SKM-1 treated with dmso at 0.1 percent for 144 hours (cell line): ENCODE results near the gene TBC1D28.
"Not testable (repeated sequence)": the region's sequence is repeated elsewhere in the genome, so short reads cannot be mapped to it uniquely, and the experiment has no call there.

Experiments
- DNase-seq: peaks from one replicate; lab custom pipeline; 2025; ENCODE audit not compliant: unreplicated experiment; lab: John Stamatoyannopoulos, UW

TBC1D28 gene

GRCh38 chr17:18644291-18644690 lies at the start of gene TBC1D28:
Gene TBC1D28 (minus strand): TSS chr17:18644391. CDS start chr17:18641352, 3,039 bp downstream.
- DNase-seq: not testable (repeated sequence)

DNA sequence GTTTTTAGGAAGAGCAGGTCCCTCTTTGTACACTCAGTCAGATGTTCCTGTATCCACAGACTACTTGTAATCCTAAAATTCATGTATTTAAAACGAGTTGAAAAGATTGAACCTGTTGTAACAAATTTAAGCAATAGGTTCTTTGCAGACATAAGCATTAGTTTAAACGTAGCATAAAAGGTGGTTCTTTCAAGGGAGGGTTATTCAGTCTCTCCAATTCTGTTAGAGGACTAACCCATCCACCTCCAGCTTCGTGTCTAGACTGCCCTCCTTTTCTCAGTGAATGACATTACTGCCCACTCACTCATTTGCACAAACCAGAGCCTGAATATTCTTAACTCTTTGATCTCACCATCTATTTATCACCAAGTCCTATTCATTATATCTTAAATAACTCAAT lies 38.5 kb upstream of the TBC1D28 start:
- DNase-seq: not testable (repeated sequence)

DNA sequence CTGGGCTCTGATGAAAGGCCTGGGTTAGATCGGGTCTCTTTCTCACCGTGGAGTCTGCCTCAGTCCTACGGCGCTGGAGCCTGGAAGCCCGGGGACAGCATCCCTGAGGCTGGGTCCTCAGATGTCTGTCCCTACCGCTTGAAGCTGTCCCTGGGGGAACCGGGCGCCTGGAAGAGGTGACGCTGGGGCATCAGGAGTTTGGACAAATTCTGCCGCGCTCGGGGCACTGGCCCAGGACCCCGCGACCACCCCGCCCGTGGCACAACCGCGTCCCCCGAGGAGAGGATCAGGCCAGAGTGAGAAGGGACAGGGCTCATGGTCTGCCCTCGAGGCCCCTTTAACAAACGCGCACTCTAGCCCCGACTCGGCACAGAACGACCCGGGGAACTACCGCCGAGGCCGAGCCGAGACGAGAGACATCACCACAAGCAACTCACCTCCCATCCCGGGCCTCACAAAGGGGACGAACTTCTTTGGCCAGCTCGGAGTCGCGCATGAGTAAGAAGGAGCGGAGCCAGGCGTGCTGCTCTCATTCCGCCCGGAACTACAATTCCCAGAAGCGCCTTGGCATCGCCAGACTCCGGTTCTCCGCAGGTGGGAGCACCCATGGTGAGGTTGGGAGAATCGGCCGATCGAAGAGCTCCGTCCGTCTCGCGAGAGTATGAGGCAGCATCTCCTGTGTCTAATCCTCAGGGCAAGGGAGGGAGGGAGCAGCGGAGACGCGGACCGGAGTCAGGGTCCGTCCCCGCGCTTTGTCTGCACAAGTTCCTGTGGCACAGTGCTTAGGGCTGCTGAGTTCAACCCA lies 37.8 kb upstream of the TBC1D28 start, which contains the start of gene FOXO3B:
FOXO3B (minus strand) TSS at position 548 of the 805 bp plus-strand sequence. CDS start 663 bp downstream, outside the sequence.
- DNase-seq: peak; percentile 87

GRCh38 chr17:18677381-18677780 lies 33.2 kb upstream of the TBC1D28 start:
- DNase-seq: not testable (repeated sequence)

DNA sequence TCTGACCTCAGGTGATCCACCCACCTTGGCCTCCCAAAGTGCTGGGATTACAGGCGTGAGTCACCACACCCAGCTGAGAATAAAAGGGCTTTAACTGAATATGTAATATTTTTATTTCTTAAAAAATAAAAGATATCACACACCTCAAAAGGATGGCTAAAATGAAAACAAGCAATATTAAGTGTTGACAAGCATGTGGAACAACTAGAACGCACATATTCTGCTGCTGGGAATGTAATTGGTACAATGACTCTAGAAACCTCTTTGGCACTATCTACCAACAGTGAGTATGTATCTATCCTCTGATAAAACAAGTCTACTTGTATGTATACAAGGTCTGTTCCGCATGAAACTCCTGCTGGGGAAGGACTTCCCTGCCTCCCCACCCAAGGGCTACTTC lies 32.7 kb upstream of the TBC1D28 start:
- not testable (repeated sequence) for DNase-seq

DNA sequence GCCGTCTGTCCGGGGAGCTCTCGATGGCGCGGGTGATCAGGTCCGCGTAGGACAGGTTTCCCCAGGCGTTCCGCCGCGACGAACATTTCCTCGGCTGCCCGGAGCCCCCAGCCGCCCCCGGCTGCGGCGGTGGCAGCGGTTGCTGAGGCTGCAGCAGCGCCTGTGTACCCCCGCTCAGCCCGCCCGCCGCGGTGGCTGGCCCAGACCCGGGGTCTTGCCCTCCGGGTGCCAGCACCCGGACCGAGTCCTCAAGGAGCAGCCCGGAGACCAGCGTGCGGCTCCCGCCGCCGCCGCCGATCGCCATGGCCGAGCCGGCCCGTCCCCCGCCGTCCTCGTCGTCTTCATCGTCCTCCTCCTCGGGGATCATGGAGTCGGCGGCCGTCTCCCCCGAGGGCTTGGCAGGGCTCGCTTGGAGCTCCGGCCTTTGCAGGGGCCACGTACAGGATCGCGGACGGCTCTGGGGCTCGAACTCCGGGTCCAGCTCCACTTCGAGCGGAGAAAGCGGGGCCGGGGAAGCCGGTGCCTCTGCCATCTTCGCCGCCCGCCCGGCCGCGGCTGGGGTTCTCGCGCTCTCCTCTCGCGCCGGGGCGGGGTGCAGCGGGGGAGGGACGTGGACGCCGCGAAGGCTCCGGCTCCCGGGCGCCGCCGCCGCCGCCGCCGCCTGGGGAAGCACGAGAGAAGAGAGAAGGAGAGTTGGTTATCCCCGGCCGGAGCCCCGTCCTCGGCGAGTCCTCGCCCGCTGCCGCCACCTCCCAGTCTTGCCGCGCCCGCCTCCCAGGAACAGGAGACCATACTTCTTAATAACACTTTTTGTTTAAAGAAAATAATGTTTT lies 28.4 kb upstream of the TBC1D28 start:
- not testable (repeated sequence) for DNase-seq

DNA sequence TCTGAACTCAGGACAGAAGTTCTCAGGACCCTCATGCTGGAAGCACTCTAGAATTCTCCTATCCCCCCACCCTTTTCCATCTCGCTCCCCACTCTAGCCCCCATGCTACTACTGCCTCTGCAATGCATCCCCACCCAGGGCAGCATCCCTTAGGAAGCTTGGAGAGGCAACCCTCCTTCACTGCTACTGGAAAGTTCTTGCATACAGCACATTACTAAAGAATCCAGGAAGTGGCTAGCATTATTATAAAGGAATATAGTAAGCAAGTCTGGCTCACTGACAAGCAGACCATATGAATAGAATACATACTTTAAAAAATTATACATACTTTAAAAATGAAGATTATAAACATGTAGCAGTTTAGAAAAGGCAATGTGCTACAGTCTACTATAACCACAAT lies 24.4 kb upstream of the TBC1D28 start:
- not testable (repeated sequence) for DNase-seq

- DNase-seq: not testable (repeated sequence)
Observed at GRCh38 chr17:18667535-18667934, 23.3 kb upstream of the TBC1D28 start.

- DNase-seq: not testable (repeated sequence)
Observed at GRCh38 chr17:18666326-18666725, 22.1 kb upstream of the TBC1D28 start.

- not testable (repeated sequence) for DNase-seq
Observed at GRCh38 chr17:18661924-18662624, 17.9 kb upstream of the TBC1D28 start.

GRCh38 chr17:18650094-18650493 lies 5.9 kb upstream of the TBC1D28 start:
- not testable (repeated sequence) for DNase-seq

DNA sequence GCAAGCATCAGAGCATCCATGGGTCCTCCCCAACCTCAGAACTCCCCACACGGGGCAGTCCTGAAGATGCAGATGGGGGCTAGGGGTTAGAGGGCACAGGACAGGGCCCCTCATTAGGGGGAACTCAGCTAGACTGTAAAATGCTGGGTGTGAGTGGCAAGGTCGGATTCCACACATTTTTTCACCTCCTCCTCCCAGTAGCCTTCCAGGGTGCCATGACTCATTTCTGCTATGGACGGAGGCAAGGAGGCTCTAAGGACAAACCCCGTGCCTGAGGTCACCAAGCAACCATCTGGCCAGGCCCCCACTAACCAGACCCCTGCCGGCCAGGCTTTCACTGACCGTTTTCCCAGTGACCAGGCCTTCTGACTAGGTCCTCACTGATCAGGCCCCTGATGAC lies 1.1 kb downstream of the TBC1D28 start:
- DNase-seq: not testable (repeated sequence)

DNA sequence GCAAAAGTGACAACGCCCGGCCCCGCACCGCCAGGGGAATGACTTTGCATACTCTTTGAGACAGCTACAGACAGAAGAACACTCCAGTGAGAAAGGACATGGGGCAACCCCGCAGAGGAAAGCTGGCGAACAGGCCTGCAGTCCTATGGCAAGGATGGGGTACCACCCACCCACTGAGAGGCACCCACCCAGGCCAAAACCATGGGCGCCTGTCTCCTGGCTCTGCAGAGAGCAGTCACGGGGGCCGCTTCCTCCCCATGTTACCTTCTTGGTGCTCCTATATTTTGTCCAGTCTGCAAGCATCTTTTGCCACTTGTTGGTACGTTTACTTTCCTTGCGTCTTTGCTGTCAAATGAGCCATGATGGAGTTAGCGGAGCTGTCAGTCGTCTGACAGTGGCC lies 5.8 kb downstream of the TBC1D28 start:
- not testable (repeated sequence) for DNase-seq

DNA sequence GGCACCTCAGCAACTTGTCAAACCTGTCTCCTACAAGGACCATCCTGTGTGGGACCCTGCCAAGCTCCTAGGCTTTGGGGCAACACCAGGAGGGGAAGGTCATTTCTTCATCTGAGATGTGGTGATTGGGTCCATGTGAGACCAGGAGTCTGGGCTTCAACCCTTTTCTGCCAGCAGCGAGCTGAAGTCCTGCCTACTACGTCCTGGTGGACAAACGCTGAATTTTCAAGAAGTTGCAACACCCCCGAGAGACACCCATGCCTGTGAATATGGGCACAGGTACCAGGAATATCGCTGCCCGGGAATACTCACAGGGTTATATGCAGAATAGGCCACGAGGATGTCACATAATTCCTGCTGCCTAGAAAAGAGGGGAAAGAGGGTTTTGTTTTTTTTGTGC lies 8.0 kb downstream of the TBC1D28 start:
- not testable (repeated sequence) for DNase-seq

DNA sequence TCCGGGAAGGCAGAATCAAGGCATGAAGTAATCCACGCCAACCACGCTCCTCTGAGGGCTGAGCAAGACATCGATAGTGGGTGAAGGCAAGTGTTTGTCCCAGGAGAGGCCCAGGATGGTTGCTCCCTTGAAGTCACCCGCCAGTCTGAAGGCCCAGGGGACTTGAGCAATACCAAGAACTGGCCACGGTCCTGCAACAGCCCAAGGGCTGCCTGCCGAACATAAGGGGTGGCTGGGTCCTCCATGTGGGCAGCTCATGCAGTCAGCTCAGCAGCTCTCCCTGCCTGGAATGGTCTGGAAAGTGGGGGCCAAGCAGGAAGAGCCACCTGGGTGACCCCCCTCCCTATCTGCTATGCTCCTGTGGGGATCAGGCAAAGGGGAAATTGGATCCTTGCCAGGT lies 8.4 kb downstream of the TBC1D28 start:
- not testable (repeated sequence) for DNase-seq

GRCh38 chr17:18634550-18635263 lies 9.5 kb downstream of the TBC1D28 start:
- not testable (repeated sequence) for DNase-seq

GRCh38 chr17:18626152-18626870 lies 17.9 kb downstream of the TBC1D28 start:
- DNase-seq: no peak

DNA sequence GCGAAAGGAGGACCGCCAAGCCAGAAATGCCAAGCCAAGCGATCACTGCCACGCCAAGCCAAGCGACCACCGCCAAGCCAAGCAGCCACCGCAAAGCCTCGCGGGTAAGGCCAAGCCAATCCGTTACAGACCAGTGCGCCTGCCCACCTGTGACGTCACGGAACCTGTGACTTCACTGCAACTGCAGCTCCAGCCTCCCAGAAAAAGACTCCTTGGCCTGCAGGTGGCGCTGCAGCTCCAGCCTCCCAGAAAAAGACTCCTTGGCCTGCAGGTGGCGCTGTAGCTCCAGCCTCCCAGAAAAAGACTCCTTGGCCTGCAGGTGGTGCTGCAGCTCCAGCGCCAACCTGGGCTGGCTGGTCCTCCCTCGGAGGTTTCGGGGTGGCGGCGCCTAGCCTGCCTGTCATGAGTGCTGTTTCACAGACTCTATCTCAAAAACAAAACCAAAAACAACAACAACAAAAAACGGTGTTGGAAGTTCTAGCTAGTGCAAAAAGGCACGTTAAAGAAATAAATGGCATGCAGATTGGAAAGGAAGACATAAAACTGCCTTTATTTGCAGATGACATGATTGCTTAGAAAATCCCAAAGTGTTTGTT lies 18.6 kb downstream of the TBC1D28 start:
- peak; percentile 49 for DNase-seq

DNA sequence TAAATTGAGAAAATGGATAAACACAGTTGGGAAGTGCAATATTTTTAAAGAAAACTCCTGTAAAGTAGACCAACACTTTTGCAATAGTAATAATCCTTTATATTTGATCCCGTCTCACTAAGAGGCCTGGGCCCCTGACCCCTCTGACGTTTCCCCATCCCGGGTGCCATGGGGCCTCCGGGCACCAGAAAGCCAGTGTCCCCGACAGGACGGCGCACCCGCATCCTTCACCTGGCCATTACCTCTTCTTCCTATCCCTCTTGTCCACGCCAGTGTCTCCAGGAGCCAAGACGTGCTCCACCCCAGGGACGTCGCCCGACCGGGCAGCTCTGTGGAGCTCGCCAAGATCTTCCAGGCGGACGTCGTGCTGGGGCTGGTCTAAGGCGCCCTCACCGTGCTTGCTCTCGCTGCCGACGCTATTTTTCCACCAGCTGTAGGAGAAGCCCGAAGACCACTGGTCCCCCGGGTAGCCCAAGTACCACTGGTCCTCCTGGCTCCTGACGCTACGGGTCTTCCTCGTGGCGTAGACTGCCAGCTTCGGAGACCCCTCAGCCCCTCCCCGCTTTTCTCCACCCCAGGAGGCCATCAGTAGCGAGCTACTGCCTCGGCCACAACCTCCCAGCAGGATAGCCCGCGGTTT lies 19.2 kb downstream of the TBC1D28 start:
- DNase-seq: peak; percentile 0
